Endodermal cell (in vitro differentiated cells): ENCODE results near the gene ACVR1B. TPM values are rescaled to one million over a fixed set of nuclear protein-coding genes. Genes with fewer than 3 reads are reported as not detected.

Experiments used
- DNase-seq: peaks from one replicate; pipeline ENCODE4 v3.0.0-alpha.2; 2017
- H3K27ac ChIP-seq: 2 replicates; pipeline ENCODE4 v1.5.1; 2013; ENCODE audit warnings: mild to moderate bottlenecking, low read depth, low read length, moderate library complexity
- H3K27me3 ChIP-seq: 2 replicates; pipeline ENCODE4 v1.6.1; 2013; ENCODE audit warnings: mild to moderate bottlenecking, low read length, moderate library complexity; ENCODE audit not compliant: insufficient read depth, control insufficient read depth, poor library complexity, severe bottlenecking
- H3K36me3 ChIP-seq: 2 replicates; pipeline ENCODE4 v1.7.0; 2013; ENCODE audit warnings: mild to moderate bottlenecking, low read length, moderate library complexity; ENCODE audit not compliant: control insufficient read depth, insufficient read depth
- H3K4me1 ChIP-seq: one replicate; pipeline ENCODE4 v1.7.0; 2013; ENCODE audit warnings: low read length; ENCODE audit not compliant: control insufficient read depth, insufficient read depth
- H3K4me3 ChIP-seq: 2 replicates; pipeline ENCODE4 v1.5.1; 2013; ENCODE audit warnings: mild to moderate bottlenecking, low read length, moderate library complexity
- H3K9ac ChIP-seq: 2 replicates; pipeline ENCODE4 v1.6.1; 2013; ENCODE audit warnings: mild to moderate bottlenecking, low read length, moderate library complexity; ENCODE audit not compliant: poor library complexity, severe bottlenecking; ENCODE audit errors: extremely low read depth
- H3K9me3 ChIP-seq: 2 replicates; pipeline ENCODE4 v1.6.1; 2013; ENCODE audit warnings: mild to moderate bottlenecking, low read length, moderate library complexity; ENCODE audit not compliant: control insufficient read depth
- H3K27ac Mint-ChIP-seq: 2 replicates; pipeline ENCODE4 v1.8.0; 2020; ENCODE audit warnings: mixed read lengths
- H3K27me3 Mint-ChIP-seq: 2 replicates; pipeline ENCODE4 v1.8.0; 2021; ENCODE audit warnings: mild to moderate bottlenecking, mixed read lengths; ENCODE audit not compliant: insufficient read depth
- H3K36me3 Mint-ChIP-seq: 2 replicates; pipeline ENCODE4 v1.8.0; 2020; ENCODE audit warnings: low read depth, mixed read lengths
- H3K4me1 Mint-ChIP-seq: 2 replicates; pipeline ENCODE4 v1.8.0; 2020; ENCODE audit warnings: mixed read lengths
- H3K4me3 Mint-ChIP-seq: 2 replicates; pipeline ENCODE4 v1.8.0; 2020; ENCODE audit warnings: mild to moderate bottlenecking, moderate library complexity, mixed read lengths
- H3K9me3 Mint-ChIP-seq: 2 replicates; pipeline ENCODE4 v1.8.0; 2020; ENCODE audit warnings: mild to moderate bottlenecking, mixed read lengths
- CTCF ChIP-seq: fragments of 200-600 bp; sonication (generic); conservative IDR thresholded peaks from 2 replicates; pipeline ENCODE4 v1.5.0; 2021; ENCODE audit warnings: antibody characterized with exemption, mild to moderate bottlenecking
- WGBS, 2 experiments: methylation state at CpG; one replicate each; pipeline versions ENCODE4 v1.1.5 to v1.1.7; 2013; ENCODE audit warnings: missing lambda C conversion rate in 2 of 2, mixed read lengths in 1 of 2; ENCODE audit not compliant: insufficient coverage in 1 of 2, insufficient read length in 1 of 2; 5-methylcytosine and 5-hydroxymethylcytosine counted together
- total RNA-seq, 2 donors: library from RNA; stranded (reverse); fragmentation: NEBNext Ultra II Directional in 1 of 2; extraction: Animal tissue kit (Norgen Biotek cat#: 25700) in 1 of 2; gene quantifications; 2 replicates in 1 of 2; 3 replicates in 1 of 2; pipeline ENCODE4 v1.2.1, GENCODE V29; 2021

ACVR1B gene
- total RNA-seq, 2 donors from 2014 or later: 48.6 to 59.3 TPM

GRCh38 chr12:51905471-51906429, 45.7 kb upstream of the ACVR1B start:
- Mint-ChIP-seq H3K9me3 (no peaks in the 10 kb centered on the region), H3K27ac (no peak overlapping the region), H3K4me3 (no peak overlapping the region), H3K4me1 (peaks cover 5% of the 10 kb centered on the region), H3K36me3 (no peaks in the 10 kb centered on the region), H3K27me3 (peaks cover 40% of the 10 kb centered on the region)
- no peaks in the 10 kb centered on the region for H3K9me3 ChIP-seq
- H3K27ac ChIP-seq: no peak overlapping the region
- H3K9ac ChIP-seq: no peak overlapping the region
- no peak overlapping the region for H3K4me3 ChIP-seq
- WGBS, 2 experiments: 77 to 84% methylated on average over 11 to 18 of the region's 18 CpGs
- no peaks in the 10 kb centered on the region for H3K4me1 ChIP-seq
- DNase-seq: peak; percentile 62
- TF ChIP-seq CTCF: no peak
- H3K36me3 ChIP-seq: no peaks in the 10 kb centered on the region
- H3K27me3 ChIP-seq: peaks cover 45% of the 10 kb centered on the region

- Mint-ChIP-seq H3K27me3 (peaks cover 45% of the 10 kb centered on the region), H3K9me3 (no peaks in the 10 kb centered on the region), H3K36me3 (no peaks in the 10 kb centered on the region), H3K27ac (no peak overlapping the region), H3K4me1 (peaks cover 5% of the 10 kb centered on the region), H3K4me3 (peak overlapping the region; percentile 29)
- H3K9ac ChIP-seq: no peak overlapping the region
- H3K27me3 ChIP-seq: peaks cover 45% of the 10 kb centered on the region
- peak; percentile 60 for DNase-seq
- H3K36me3 ChIP-seq: no peaks in the 10 kb centered on the region
- 67 to 77% methylated on average over 10 to 23 of the region's 23 CpGs for WGBS, 2 experiments
- H3K4me1 ChIP-seq: no peaks in the 10 kb centered on the region
- no peaks in the 10 kb centered on the region for H3K9me3 ChIP-seq
- no peak overlapping the region for H3K27ac ChIP-seq
- TF ChIP-seq CTCF: no peak
- no peak overlapping the region for H3K4me3 ChIP-seq
These were observed 44.9 kb upstream of the ACVR1B start for GRCh38 chr12:51906430-51907082.

GRCh38 chr12:51907083-51907855, 44.2 kb upstream of the ACVR1B start, which contains the start of gene ACVRL1:
Gene ACVRL1 (plus strand): TSS chr12:51907504. CDS start chr12:51912475, 4,971 bp downstream.
- H3K4me3 ChIP-seq: no peak within 1 kb of the TSS
- no peak within 1 kb of the TSS for H3K27ac Mint-ChIP-seq
- H3K27me3 ChIP-seq: peaks cover 45% of the 10 kb centered on the region
- DNase-seq: peak; percentile 66
- no peaks in the 10 kb centered on the region for H3K36me3 ChIP-seq
- no peaks in the 10 kb centered on the region for H3K36me3 Mint-ChIP-seq
- no peaks in the 10 kb centered on the region for H3K4me1 ChIP-seq
- peaks cover 50% of the 10 kb centered on the region for H3K27me3 Mint-ChIP-seq
- no peaks in the 10 kb centered on the region for H3K9me3 ChIP-seq
- H3K4me1 Mint-ChIP-seq: peaks cover 5% of the 10 kb centered on the region
- H3K9ac ChIP-seq: no peak within 1 kb of the TSS
- peak within 1 kb of the TSS; percentile 32 for H3K4me3 Mint-ChIP-seq
- H3K9me3 Mint-ChIP-seq: no peaks in the 10 kb centered on the region
- no peak for TF ChIP-seq CTCF
- WGBS, 2 experiments: 24 to 38% methylated on average over 22 to 69 of the region's 74 CpGs
- no peak within 1 kb of the TSS for H3K27ac ChIP-seq
